Body of pancreas (tissue), 4 donors: ENCODE results near the gene CCN2.

Source experiments
- POLR2A ChIP-seq, 3 donors: fragments of 450-650 bp; IDR thresholded peaks; one replicate each; pipeline ENCODE4 v1.6.1; 2016; ENCODE audit warnings: antibody characterized with exemption in 3 of 3, mild to moderate bottlenecking in 2 of 3
- TF ChIP-seq, protein P1 (sequence below), 7 experiments: fragments of 450-650 bp in 4 of 7; fragments of 200-600 bp in 3 of 7; sonication (generic) in 3 of 7; IDR thresholded peaks; one replicate each; pipeline ENCODE4 v1.5.1; 2016 to 2019; ENCODE audit warnings: antibody characterized with exemption in 7 of 7

DNA sequence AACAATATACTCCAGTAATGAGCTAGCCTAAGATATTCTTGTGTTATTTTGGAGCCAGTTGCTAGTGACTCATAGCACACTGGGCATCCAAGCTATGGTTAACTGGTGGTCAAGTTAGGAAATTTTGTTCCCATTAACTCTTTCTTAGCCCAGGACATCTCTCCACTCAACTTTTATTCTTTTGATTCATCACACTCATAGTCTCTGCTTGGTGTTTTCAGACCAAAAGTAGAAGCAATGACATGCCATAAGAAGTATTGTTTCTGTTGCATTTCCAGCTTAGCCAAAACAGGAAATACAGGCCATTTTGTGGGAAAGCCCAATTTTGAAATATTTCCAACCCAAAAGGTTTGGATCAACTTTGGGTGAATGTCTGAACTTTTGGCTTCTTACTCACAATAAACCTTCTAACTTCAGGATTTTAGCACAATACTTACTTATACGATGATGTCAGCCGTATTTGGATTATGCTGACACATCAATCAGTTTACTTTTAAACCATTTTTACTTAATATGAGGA lies 31.6 kb upstream of the CCN2 start:
- TF ChIP-seq, protein P1, sequence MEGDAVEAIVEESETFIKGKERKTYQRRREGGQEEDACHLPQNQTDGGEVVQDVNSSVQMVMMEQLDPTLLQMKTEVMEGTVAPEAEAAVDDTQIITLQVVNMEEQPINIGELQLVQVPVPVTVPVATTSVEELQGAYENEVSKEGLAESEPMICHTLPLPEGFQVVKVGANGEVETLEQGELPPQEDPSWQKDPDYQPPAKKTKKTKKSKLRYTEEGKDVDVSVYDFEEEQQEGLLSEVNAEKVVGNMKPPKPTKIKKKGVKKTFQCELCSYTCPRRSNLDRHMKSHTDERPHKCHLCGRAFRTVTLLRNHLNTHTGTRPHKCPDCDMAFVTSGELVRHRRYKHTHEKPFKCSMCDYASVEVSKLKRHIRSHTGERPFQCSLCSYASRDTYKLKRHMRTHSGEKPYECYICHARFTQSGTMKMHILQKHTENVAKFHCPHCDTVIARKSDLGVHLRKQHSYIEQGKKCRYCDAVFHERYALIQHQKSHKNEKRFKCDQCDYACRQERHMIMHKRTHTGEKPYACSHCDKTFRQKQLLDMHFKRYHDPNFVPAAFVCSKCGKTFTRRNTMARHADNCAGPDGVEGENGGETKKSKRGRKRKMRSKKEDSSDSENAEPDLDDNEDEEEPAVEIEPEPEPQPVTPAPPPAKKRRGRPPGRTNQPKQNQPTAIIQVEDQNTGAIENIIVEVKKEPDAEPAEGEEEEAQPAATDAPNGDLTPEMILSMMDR (IDR thresholded peaks at IDR 0.05), result no peak
- no peak for TF ChIP-seq POLR2A (IDR thresholded peaks at IDR 0.05)
